Body of pancreas (tissue), 4 donors: ENCODE data around the gene ANGPTL8.

Experiments
- CTCF ChIP-seq, 7 experiments: fragments of 450-650 bp in 4 of 7; fragments of 200-600 bp in 3 of 7; sonication (generic) in 3 of 7; IDR thresholded peaks; one replicate each; pipeline ENCODE4 v1.5.1; 2016 to 2019; ENCODE audit warnings: antibody characterized with exemption in 7 of 7
- POLR2A ChIP-seq, 3 donors: fragments of 450-650 bp; IDR thresholded peaks; one replicate each; pipeline ENCODE4 v1.6.1; 2016; ENCODE audit warnings: antibody characterized with exemption in 3 of 3, mild to moderate bottlenecking in 2 of 3

- TF ChIP-seq CTCF (IDR thresholded peaks at IDR 0.05) (no peak), POLR2A (IDR thresholded peaks at IDR 0.05) (no peak)
Measured at GRCh38 chr19:11261431-11261970, 22.1 kb downstream of the ANGPTL8 start.
